Kidney glomerular epithelial cell (primary cell): Measurements from ENCODE around the gene MYH11.
A peak's percentile ranks its signal among the peaks of the same experiment; 100 is the strongest.
"Not testable (repeated sequence)": the region's sequence is repeated elsewhere in the genome, so short reads cannot be mapped to it uniquely, and the experiment has no call there.

ENCODE experiments used
- DNase-seq: peaks from one replicate; lab custom pipeline; 2025; lab: John Stamatoyannopoulos, UW

The MYH11 gene

GRCh38 chr16:15876503-15876902 is 19.7 kb upstream of the MYH11 start:
- peak; percentile 49 for DNase-seq

- DNase-seq = peak; percentile 33
Measured at GRCh38 chr16:15874745-15875314, 18.0 kb upstream of the MYH11 start.

- DNase-seq = no peak
Measured at GRCh38 chr16:15873737-15874136, 16.9 kb upstream of the MYH11 start.

GRCh38 chr16:15873301-15873700 is 16.5 kb upstream of the MYH11 start:
- DNase-seq = no peak

GRCh38 chr16:15870011-15870410 is 13.2 kb upstream of the MYH11 start:
- no peak for DNase-seq

GRCh38 chr16:15866451-15866850 is 9.6 kb upstream of the MYH11 start:
- no peak for DNase-seq

GRCh38 chr16:15865742-15866141 is 8.9 kb upstream of the MYH11 start:
- DNase-seq = no peak

- DNase-seq = no peak
Measured at GRCh38 chr16:15864939-15865338, 8.1 kb upstream of the MYH11 start.

- DNase-seq = no peak
Measured at GRCh38 chr16:15861996-15862395, 5.2 kb upstream of the MYH11 start.

GRCh38 chr16:15858921-15859668 is 2.3 kb upstream of the MYH11 start:
- no peak for DNase-seq

- DNase-seq = no peak
Measured at GRCh38 chr16:15857724-15858560, 1.1 kb upstream of the MYH11 start.

GRCh38 chr16:15856182-15856581 is 646 bp downstream of the MYH11 start:
- DNase-seq = no peak

- DNase-seq = no peak
Measured at GRCh38 chr16:15855704-15856003, 1.2 kb downstream of the MYH11 start.

GRCh38 chr16:15854906-15855703 is 1.7 kb downstream of the MYH11 start:
- DNase-seq = no peak

- no peak for DNase-seq
Measured at GRCh38 chr16:15854061-15854460, 2.8 kb downstream of the MYH11 start.

- DNase-seq = no peak
Measured at GRCh38 chr16:15853021-15853420, 3.8 kb downstream of the MYH11 start.

- DNase-seq = not testable (repeated sequence)
Measured at GRCh38 chr16:15850555-15850954, 6.3 kb downstream of the MYH11 start.

- DNase-seq = no peak
Measured at GRCh38 chr16:15849209-15849981, 7.4 kb downstream of the MYH11 start.

GRCh38 chr16:15847611-15848175 is 9.1 kb downstream of the MYH11 start:
- DNase-seq = no peak

GRCh38 chr16:15846510-15846909 is 10.3 kb downstream of the MYH11 start:
- no peak for DNase-seq

GRCh38 chr16:15843635-15844279 is 13.1 kb downstream of the MYH11 start:
- DNase-seq = no peak
